IPS-11a (cell line): Measurements from ENCODE around the gene SPC25.
"Not testable (repeated sequence)": the region's sequence is repeated elsewhere in the genome, so short reads cannot be mapped to it uniquely, and the experiment has no call there.

Source experiments
- H3K4me3 ChIP-seq: one replicate; pipeline ENCODE4 v1.5.1; 2013; ENCODE audit warnings: low read depth, low read length, control low read depth

Gene SPC25, protein sequence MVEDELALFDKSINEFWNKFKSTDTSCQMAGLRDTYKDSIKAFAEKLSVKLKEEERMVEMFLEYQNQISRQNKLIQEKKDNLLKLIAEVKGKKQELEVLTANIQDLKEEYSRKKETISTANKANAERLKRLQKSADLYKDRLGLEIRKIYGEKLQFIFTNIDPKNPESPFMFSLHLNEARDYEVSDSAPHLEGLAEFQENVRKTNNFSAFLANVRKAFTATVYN

DNA sequence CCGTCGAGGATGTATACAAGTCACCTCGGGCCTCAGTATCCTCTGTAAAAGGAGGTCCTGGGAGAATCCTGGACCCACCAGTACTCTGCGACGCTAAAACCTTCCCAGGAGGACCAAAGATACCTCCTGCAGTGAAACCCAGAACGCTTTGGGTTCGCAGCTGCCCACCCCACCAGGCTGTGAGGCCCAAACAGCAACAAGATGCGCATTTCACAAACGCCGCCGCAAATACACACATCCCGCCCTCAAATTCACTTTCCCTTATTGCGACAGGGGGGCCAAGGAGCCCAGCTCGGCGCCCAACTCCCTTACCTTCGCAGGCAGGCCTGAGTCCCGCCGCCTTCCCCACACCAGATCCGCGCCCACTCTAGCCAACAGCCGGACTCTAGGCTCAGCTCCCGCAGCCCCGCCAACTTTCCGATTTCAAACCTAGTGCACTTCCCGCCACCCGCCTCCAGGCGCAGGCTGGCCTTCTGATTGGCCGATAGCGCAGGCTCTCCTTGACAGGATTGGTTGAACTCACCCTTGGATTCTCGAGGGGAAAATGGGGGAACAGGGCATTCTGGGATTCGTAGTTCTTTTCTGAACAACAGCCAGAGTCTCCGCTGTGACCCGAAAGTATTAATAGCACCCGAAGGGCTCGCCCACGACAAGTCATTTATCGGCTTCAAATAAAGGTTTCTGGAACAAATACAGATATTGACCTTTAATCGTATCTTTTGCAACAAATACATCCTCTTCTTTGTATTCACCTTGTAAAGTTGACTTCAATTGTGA lies at the start of gene SPC25:
Gene SPC25 (minus strand): TSS at position 425 of the 777 bp plus-strand sequence. CDS start 911 bp downstream, outside the sequence.
- H3K4me3 ChIP-seq: peak within 1 kb of the TSS; percentile 89

DNA sequence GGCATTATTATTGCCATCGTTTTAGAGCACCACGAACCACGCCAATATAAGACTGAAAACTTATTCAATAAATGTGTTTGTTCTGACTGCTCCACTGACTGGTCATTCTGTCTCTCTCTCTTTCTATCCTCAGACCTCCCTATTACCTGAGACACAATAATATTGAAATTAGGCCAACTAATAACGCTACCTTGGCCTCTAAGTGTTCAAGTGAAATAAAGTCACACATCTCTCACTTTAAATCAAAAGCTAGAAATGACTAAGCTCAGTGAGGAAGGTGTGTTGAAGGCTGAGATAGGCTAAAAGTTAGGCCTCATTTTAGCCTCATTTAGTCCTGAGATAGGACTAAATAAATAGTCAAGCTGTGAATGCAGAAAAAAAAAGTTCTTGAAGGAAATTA lies 49.7 kb upstream of the SPC25 start:
- no peak overlapping the region for H3K4me3 ChIP-seq

DNA sequence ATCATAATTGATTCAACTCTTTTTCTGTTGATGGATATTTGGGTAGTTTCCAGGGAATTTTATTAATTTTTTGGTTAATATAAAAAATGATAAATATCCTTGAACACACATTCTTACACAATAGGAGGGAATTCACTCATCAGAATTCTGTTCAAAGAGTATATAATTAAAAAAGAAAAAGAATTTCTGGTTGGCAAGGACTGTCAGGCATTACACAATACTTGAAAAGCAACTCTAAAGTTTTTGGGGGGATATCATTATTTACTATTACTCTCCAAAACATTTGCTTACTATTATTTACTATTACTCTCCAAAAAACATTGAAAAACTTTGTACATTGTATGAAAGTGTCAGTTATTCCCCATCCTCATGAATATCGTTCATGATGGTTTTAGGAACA lies 48.8 kb upstream of the SPC25 start:
- no peak overlapping the region for H3K4me3 ChIP-seq

DNA sequence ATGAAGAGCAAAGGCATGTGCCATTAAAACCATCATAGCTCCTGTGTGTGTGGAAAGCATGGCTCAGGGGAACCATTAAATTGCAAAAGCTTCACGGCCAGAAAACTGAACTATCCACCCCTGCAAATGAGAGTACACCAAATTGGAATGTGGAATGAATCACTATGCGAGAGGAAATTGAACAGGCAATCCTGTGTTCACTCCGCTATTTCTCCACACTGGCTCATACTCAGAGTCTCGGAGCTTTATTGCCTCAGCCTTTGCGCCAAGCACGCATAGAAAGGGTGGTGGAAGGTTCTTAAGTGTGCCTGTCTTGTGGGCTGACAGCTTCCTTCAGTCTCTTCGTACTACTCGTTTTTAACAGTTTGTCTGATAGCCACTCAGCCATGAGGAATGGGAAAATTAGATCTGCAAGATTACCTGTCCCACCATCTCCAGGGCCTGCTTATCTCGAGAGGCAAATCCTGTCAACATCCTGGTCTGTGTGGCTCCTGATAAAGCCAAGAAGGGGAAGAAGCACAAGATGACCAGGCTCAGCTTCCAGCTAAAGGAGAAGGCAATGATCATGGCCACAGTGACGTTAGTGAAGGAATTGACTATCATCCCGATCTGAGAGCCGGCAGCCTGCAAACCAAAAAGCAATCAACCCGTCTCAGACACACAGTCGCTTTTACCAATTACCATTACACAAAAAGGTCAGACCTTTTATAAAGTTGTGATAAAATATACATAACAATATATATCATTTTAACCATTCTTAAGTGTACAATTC lies 45.8 kb upstream of the SPC25 start:
- no peak overlapping the region for H3K4me3 ChIP-seq

DNA sequence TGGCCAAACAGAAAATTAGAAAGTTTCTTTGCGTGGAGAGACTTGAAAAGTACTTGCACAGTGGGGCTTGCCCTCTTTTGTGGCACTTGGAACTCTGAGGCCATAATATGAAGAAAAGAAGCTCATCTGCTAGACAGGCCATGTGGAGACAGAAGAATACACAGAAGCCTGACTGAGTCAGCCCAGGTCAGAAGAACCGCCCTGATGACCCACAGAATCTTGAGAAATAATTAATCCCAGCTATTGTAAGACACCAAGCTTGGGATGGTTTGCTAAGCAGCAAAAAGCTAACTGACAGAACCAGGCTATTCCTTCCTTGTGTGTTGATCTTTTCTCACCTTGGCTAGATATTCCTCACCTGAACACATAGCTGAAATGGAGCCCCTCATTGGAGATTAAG lies 44.6 kb upstream of the SPC25 start:
- no peak overlapping the region for H3K4me3 ChIP-seq

DNA sequence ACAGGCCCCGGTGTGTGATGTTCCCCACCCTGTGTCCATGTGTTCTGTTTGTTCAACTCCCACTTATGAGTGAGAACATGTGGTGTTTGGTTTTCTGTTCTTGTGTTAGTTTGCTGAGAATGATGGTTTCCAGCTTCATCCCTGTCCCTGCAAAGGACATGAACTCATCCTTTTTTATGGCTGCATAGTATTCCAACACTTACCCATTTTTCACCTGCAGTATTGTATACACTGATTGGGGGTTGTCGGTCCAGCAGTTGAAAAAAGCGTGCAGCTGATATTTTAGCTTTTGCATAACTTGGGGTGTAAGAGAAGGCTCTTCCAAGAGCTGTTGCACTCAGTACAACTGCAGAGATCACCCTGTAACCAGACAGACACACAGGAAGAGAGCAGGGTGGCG lies 41.9 kb upstream of the SPC25 start:
- not testable (repeated sequence) for H3K4me3 ChIP-seq

DNA sequence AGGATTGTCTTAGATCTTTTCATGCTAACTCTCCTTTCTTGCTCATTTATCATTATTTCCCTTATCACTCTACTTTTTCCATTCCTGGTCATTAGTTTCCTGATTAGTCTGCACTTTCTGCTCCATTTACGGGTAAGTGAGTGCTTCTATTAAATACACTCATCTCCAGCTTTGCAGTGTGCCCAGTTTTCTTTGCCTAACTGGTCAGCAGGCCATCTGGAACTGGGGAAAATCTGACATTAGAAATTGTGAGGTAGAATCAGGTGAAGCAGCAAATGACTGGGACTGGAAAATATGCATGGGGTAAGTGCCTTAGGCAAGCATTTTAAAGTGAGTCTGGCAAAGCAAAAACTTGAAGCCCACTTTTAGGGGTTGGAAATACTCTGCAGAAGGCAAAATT lies 40.0 kb upstream of the SPC25 start:
- no peak overlapping the region for H3K4me3 ChIP-seq

DNA sequence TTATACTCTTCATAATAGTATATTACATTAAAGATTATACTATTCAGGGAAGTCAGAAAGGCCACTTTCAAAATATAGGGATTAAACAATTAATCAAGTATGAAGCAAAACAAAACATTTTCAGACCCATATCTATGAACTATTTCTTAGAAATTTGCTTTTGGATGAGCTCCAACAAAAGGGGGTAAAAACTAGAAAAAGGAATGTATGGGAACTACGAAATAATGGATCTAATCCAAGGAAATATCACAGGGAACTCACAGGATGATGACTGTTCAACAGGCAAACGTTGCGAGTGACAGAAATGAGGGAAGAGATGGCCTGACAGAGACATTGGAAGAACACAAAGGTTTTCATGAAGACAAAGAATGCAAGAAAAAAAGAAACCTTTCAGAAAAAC lies 38.8 kb upstream of the SPC25 start:
- no peak overlapping the region for H3K4me3 ChIP-seq

DNA sequence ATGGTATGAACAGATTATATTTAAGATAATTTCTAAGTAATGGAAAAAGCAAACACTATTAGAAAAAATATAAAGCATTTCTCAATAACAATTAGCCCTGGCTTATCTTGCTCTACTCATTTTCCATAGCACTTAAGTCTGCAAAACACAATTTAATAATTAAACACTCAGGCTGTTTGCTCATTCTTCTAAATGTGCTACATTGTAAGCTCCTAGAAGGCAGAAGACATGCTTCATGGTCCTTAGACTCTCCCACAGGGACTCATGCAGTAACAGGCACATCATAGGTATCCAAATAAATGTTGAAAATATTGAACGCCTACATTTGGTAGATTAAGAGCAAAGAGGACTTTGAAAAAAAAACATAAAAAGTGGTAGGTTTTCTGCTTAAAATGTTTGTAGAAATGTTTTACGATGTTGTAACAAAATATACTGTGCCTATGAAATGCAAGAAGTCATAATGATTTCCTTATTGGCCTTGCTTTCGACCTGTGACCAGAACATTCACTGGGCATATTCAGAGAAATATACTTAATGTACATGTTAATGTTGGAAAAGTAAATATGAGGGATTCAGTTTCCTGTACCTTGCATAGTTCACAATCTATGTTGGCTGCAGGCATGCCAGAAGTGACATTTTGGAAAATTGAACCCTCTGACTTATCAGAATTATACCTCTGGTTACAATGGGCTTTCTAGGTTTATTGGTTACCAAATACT lies 38.0 kb upstream of the SPC25 start:
- no peak overlapping the region for H3K4me3 ChIP-seq

DNA sequence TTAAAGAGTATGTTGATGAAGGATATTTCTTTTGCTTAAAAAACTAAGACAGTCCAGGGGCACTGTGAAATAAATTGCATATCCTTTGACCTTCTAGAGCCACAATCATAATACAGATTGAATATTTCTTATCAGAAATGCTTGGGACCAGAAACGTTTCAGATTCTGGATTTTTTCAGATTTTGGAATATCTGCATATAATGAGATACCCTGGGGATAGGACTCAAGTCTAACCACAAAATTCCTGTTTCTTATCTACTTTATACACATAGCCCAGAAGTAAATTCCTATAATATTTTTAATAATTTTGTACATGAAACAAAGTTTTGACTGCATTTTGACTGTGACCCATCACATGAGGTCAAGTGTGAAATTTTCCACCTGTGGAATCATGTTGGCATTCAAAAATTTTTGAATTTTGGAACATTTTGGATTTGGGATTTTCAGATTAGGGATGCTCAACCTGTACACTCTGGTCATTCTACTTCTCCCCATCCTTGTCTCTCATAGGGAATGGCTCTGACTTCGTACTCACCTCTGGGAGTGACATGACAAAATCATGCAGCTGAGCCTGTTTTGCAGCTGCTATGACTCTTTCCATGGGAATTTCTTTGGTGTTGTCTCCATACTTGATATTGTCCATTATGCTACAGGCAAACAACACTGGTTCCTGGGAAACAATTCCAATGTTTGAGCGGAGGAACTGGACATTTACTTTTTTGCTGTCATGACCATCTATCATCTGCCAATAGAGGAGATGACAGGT lies 36.6 kb upstream of the SPC25 start:
- H3K4me3 ChIP-seq: no peak overlapping the region

DNA sequence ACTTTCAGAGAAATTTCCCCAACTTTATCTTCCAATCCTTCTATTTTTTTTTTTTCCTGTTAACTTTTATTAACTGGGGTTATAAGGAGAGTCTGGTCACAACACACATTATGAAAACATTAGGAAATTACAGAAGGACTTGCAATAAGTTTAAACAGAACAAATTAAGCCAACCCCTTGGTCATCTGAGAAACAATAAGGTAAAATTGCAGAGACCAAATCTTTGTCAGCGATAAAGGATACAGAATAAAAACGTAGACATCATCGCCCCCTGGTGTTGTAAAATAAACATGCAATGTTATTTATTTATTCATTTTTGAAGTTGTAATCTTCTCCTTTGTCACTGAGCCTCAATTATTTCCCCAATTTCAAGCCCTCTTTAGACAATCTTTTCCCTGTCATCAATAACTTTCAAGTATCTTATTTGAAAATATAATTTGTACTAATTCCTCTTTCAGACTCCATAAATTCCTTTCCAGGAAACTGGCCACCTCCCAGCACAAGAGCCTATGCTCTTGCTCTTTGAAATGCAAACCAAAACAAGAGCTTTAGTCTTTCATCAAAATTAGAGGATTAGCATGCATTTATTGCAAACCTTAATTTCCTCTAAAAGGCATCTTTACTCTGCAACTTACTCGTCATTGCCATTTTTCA lies 30.4 kb upstream of the SPC25 start:
- no peak overlapping the region for H3K4me3 ChIP-seq

DNA sequence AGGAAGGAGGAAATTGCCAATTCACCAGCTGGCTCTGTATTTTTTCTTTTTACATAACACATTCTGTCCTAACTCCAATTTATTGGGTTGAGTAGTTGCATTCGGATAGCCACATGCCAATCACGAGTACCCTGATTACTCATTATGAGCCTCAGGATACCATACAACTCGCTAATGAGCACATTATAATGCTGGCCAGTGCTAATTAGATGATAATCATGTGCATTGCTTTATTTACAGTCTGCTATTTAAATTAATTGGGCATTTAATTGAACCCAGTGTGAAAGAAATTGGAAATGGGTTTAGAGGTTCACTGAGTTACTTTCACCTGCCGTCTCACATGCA lies 26.1 kb upstream of the SPC25 start:
- no peak overlapping the region for H3K4me3 ChIP-seq

DNA sequence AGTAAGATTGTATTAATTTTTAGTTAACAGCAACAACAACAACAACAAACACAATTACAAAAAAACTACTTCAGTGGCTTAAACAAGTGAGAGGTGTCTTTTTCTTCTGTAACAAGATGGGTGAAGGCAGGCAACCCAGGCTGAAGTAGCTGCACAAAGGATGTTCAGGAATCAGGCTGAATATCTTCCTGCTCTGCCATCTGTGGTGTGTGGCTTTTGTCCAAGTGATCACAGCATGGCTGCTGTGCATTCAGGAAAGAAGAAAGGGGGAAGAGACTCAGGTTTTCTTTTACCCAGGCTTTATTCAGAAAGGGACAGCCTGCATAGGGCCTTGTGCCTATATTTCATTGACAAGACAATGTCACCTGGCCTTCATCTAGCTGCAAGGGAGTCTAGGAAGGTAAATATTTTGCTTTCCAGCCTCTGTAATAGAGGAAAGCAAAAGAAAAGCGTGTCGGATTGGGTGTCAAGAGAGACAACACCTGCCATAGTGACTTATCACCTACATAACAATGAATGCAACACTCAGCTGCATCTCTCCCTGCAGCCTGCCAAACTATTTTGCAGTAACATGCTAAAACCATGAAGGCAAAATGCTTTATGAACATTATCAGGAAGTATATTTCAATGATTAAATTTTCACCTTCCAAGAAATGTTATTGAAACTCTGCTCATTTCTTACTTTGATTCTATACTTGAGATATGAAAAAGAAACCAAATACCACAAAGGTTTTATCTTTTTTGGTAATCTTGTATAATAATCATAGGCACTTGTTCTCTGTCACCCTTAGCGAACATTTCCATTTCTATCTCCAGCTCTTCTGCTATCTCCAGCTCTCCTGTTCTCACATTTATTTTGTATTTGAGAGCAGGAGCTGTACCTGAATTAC lies 25.5 kb upstream of the SPC25 start:
- no peak overlapping the region for H3K4me3 ChIP-seq

DNA sequence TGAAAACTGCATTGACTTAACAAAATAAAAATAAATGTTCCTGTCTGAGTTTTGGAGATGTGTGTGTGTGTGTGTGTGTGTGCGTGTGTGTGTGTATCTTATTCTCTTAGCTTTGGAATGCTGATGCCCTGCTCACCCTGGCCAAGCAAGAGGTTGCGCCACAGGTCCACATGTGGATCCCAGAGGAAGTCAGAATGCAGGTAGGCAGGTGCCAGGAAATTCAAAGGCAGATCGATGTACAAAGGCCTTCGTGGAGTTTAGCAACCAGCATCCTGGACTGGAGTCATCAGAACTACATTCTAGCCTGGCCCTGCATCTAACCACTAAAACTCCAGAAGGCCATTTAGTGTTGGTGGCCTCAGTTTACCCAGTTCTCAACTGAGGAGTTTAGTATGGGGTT lies 23.3 kb upstream of the SPC25 start:
- no peak overlapping the region for H3K4me3 ChIP-seq

DNA sequence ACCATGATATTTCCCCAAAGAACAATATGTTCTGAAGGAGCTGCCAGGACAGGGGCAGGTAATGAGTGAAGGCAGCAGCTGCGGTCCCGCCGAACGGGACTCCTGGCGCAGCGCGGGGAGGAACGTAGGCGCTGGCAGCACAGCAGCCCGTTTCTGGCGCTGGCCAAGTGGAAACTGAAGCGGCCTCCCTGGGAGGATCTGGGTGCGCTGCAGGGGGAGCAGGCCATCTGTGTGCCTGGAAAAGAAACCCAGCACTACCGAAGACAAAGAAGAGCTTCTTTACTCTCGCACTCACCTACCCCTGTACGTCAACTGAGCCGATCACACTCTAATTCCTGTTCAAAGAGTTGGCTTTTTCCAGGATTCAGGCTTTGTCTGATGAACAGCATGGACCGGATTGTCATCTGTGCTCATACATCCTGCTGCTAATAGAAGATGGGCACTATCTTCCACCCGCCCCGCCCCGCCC lies 22.7 kb upstream of the SPC25 start:
- H3K4me3 ChIP-seq: no peak overlapping the region

DNA sequence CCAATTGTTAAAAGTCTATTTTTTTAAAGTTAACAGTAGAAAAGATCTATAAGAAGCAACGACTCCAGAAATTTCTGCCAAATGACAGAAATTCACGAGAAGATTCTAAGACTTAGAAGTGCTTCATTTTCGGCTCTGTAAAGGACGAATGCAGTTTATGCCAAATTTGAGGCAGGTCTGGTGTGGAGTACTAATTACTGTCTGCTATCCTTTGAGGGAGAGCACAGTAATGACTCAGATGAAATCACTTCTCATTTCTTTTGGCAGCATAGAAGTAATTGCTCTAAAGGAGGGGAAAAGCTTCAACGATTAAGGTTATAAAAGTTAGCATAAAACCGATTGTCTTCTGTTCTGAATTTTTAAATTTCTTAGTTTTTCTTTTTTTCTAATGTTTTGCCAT lies 22.2 kb upstream of the SPC25 start:
- H3K4me3 ChIP-seq: no peak overlapping the region

DNA sequence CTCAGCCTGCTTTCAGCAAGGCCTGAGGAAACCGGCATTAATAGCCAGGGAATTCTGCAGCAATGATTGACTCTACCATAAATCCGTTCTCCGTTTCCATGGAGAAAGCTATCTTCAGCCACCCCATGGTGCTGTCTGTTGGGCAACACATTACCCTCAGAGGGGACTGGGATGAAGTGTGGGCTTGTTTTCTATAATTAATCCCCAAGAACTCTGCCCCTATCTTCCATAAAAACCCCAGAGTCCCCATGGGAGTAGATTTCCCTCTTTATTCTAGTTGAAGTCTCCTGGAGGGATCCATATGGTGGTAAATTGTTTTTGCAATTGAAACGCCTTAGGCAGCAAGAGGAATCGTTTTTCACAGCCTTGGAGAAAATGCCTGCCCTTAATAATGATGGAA lies 20.1 kb upstream of the SPC25 start:
- H3K4me3 ChIP-seq: no peak overlapping the region

DNA sequence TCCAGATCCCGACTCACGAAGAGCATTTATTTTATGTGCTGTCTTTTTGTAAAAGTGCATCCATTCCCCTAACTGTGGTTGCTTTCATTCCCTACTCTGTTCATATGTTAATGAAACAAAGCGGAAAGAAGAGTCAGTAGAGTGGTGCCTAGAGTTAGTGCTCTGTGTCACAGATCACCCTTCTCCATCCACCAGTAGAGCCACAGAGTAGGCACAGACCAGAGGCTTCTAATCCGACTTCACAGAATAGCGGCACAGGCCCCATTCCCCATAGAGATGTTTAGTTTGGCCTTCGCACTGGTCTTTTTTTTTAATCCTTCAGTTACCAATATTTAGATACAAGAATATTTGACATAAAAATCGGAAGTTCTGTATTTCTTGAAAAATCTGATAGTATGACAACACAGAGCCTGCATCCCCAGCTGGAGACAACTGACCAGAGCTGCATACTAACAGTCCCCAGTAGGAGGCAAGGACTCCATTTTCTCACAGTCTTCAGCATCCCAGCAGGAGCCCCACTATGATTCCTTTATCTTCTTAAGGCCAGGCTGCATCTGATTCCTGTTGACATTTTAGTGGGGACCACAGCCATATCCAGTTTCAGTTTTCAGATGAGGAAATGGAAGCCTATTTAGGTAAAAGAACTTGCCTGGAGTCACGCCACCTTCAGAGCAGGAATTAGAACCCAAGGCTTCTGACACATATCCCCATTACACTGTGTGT lies 17.9 kb upstream of the SPC25 start:
- no peak overlapping the region for H3K4me3 ChIP-seq
